Nephron (organoid): ENCODE data around the gene CNTNAP2.

Source experiments
- H3K27ac Mint-ChIP-seq, 3 experiments: 2 replicates each; pipeline ENCODE4 v1.8.0; 2020; ENCODE audit warnings: mixed read lengths in 3 of 3, mild to moderate bottlenecking in 2 of 3, moderate library complexity in 1 of 3
- H3K27me3 Mint-ChIP-seq: 2 replicates; pipeline ENCODE4 v1.8.0; 2021; ENCODE audit warnings: low read depth, mild to moderate bottlenecking, moderate library complexity, mixed read lengths
- H3K36me3 Mint-ChIP-seq: 2 replicates; pipeline ENCODE4 v1.8.0; 2020; ENCODE audit warnings: low read depth, mixed read lengths
- H3K4me1 Mint-ChIP-seq: 2 replicates; pipeline ENCODE4 v1.8.0; 2020; ENCODE audit warnings: mixed read lengths
- H3K4me3 Mint-ChIP-seq, 3 experiments: 2 replicates each; pipeline ENCODE4 v1.8.0; 2020; ENCODE audit warnings: mild to moderate bottlenecking in 3 of 3, mixed read lengths in 3 of 3, moderate library complexity in 2 of 3
- H3K9me3 Mint-ChIP-seq: 2 replicates; pipeline ENCODE4 v1.8.0; 2020; ENCODE audit warnings: mixed read lengths
- CTCF ChIP-seq, 3 experiments: fragments of 200-600 bp; sonication (generic); IDR thresholded peaks; one replicate each; pipeline ENCODE4 v1.5.0; 2021; ENCODE audit warnings: antibody characterized with exemption in 3 of 3; ENCODE audit not compliant: unreplicated experiment in 3 of 3

Gene CNTNAP2

GRCh38 chr7:146510088-146510680 lies 393.6 kb downstream of the CNTNAP2 start:
- Mint-ChIP-seq H3K36me3 (peaks cover 3% of the 10 kb centered on the region), H3K27me3 (no peaks in the 10 kb centered on the region), H3K4me3 (no peak overlapping the region)

GRCh38 chr7:146514304-146514703 lies 397.7 kb downstream of the CNTNAP2 start:
- no peak for TF ChIP-seq CTCF (IDR thresholded peaks at IDR 0.05; ENCODE audit: unreplicated experiment in 3 of 3)
- peaks cover 3% of the 10 kb centered on the region for H3K36me3 Mint-ChIP-seq
- H3K27ac Mint-ChIP-seq = no peak overlapping the region

More at GRCh38 chr7:146510088-146510680, 393.6 kb downstream of the CNTNAP2 start:
- H3K4me1 Mint-ChIP-seq = no peaks in the 10 kb centered on the region
- TF ChIP-seq CTCF (IDR thresholded peaks at IDR 0.05; ENCODE audit: unreplicated experiment in 3 of 3) = no peak
- no peak overlapping the region for H3K27ac Mint-ChIP-seq
- peaks cover 61% of the 10 kb centered on the region for H3K9me3 Mint-ChIP-seq

GRCh38 chr7:146528581-146528980 lies 412.0 kb downstream of the CNTNAP2 start:
- no peak for TF ChIP-seq CTCF (IDR thresholded peaks at IDR 0.05; ENCODE audit: unreplicated experiment in 3 of 3)

More at GRCh38 chr7:146514304-146514703, 397.7 kb downstream of the CNTNAP2 start:
- Mint-ChIP-seq H3K27me3 (no peaks in the 10 kb centered on the region), H3K4me3 (no peak overlapping the region), H3K4me1 (no peaks in the 10 kb centered on the region), H3K9me3 (peaks cover 41% of the 10 kb centered on the region)

DNA sequence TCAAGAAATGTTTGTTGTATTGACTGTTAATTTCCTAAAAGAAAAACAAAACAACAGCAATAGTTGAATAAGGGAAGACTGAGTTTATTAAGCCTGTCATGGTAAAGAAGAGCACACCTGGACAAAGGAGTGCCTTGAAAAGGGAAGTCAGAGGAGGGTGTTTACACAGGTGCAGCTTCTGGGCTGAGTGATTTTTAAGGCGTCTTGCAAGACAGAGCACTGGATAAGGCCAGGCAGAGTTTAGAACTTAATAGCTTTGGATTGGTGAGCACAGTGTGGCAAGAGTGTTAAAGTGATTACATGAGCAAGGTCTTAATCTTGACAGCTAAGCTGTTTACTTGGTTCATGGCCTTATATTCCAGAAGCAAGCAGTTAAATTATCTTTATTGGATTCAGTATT lies 423.2 kb downstream of the CNTNAP2 start:
- Mint-ChIP-seq H3K36me3 (no peaks in the 10 kb centered on the region), H3K4me3 (no peak overlapping the region), H3K27me3 (no peaks in the 10 kb centered on the region), H3K9me3 (no peaks in the 10 kb centered on the region), H3K4me1 (no peaks in the 10 kb centered on the region), H3K27ac (peak overlapping the region; percentile 20 to 81 (median 63))
- no peak for TF ChIP-seq CTCF (IDR thresholded peaks at IDR 0.05; ENCODE audit: unreplicated experiment in 3 of 3)

More at GRCh38 chr7:146528581-146528980, 412.0 kb downstream of the CNTNAP2 start:
- Mint-ChIP-seq H3K9me3 (no peaks in the 10 kb centered on the region), H3K4me3 (no peak overlapping the region), H3K27me3 (no peaks in the 10 kb centered on the region), H3K4me1 (no peaks in the 10 kb centered on the region), H3K36me3 (no peaks in the 10 kb centered on the region), H3K27ac (no peak overlapping the region)

DNA sequence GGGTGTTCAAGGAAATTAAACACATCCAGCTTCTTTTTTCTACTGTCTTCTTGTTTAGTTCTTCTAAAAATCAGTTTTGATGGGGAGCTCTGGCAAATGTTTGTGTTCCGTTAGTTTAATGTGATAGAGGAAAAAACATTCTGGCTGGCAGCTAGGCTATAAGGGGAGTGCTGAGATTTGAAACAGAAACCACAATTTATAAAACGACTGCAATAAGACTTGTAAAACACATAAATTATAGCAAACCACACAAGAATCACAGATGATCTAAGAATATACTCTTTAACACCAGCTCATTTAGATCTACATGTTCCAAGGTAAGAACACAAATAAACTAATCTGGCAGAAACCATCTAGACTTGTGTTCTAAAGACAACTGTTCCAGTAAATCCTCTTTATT lies 425.5 kb downstream of the CNTNAP2 start:
- Mint-ChIP-seq H3K9me3 (no peaks in the 10 kb centered on the region), H3K4me3 (no peak overlapping the region)

More for the DNA sequence above, 425.5 kb downstream of the CNTNAP2 start:
- H3K27me3 Mint-ChIP-seq = no peaks in the 10 kb centered on the region
- peak overlapping the region in 2 of 3 experiments; percentile 13 to 19 for H3K27ac Mint-ChIP-seq
- H3K36me3 Mint-ChIP-seq = no peaks in the 10 kb centered on the region
- no peaks in the 10 kb centered on the region for H3K4me1 Mint-ChIP-seq
- no peak for TF ChIP-seq CTCF (IDR thresholded peaks at IDR 0.05; ENCODE audit: unreplicated experiment in 3 of 3)
